ENCODE measurements around the gene HIBCH.
"Not testable (repeated sequence)": the region's sequence is repeated elsewhere in the genome, so short reads cannot be mapped to it uniquely, and the experiment has no call there.

Gene HIBCH

GRCh38 chr2:190223989-190224388 lies 95.6 kb downstream of the HIBCH start:
- DNase-seq, result not testable (repeated sequence)

GRCh38 chr2:190222745-190223144 lies 96.9 kb downstream of the HIBCH start:
- not testable (repeated sequence) for DNase-seq

- no peak for DNase-seq
These were observed 98.2 kb downstream of the HIBCH start for GRCh38 chr2:190221429-190221828.

- no peak for DNase-seq
These were observed 100.4 kb downstream of the HIBCH start for GRCh38 chr2:190219186-190219585.

GRCh38 chr2:190217616-190218015 lies 102.0 kb downstream of the HIBCH start:
- DNase-seq, result no peak

GRCh38 chr2:190216829-190217228 lies 102.8 kb downstream of the HIBCH start:
- DNase-seq, result no peak

GRCh38 chr2:190215620-190216019 lies 104.0 kb downstream of the HIBCH start:
- DNase-seq, result no peak

GRCh38 chr2:190214426-190215194 lies 105.0 kb downstream of the HIBCH start:
- no peak for DNase-seq

- DNase-seq, result no peak
These were observed 105.9 kb downstream of the HIBCH start for GRCh38 chr2:190213441-190214335.

GRCh38 chr2:190210471-190210870 lies 109.2 kb downstream of the HIBCH start:
- DNase-seq, result no peak

GRCh38 chr2:190209559-190209958 lies 110.1 kb downstream of the HIBCH start:
- DNase-seq, result no peak

GRCh38 chr2:190207930-190208329 lies 111.7 kb downstream of the HIBCH start:
- DNase-seq, result no peak

- DNase-seq, result no peak
These were observed 114.0 kb downstream of the HIBCH start for GRCh38 chr2:190205657-190206056.

- no peak for DNase-seq
These were observed 117.0 kb downstream of the HIBCH start for GRCh38 chr2:190202604-190203003.

- DNase-seq, result no peak
These were observed 117.6 kb downstream of the HIBCH start for GRCh38 chr2:190202018-190202417.

- no peak for DNase-seq
These were observed 119.0 kb downstream of the HIBCH start for GRCh38 chr2:190200603-190201002.

- no peak for DNase-seq
These were observed 120.1 kb downstream of the HIBCH start for GRCh38 chr2:190199530-190199929.

GRCh38 chr2:190199109-190199508 lies 120.5 kb downstream of the HIBCH start:
- no peak for DNase-seq

GRCh38 chr2:190197143-190197720 lies 122.4 kb downstream of the HIBCH start:
- DNase-seq, result no peak

- no peak for DNase-seq
These were observed 129.0 kb downstream of the HIBCH start for GRCh38 chr2:190190507-190191162.

- DNase-seq, result no peak
These were observed 131.3 kb downstream of the HIBCH start for GRCh38 chr2:190188289-190188688.

GRCh38 chr2:190186238-190186637 lies 133.4 kb downstream of the HIBCH start:
- DNase-seq, result no peak

- no peak for DNase-seq
These were observed 134.2 kb downstream of the HIBCH start for GRCh38 chr2:190185380-190185779.

All from activated effector memory CD4-positive, alpha-beta T cell treated with anti-CD3 and anti-CD28 coated beads, Interleukin-2, amount 50 U/mL, for 16 hours (primary cell).